Neutrophil (primary cell): ENCODE measurements around the gene RAVER1.

Experiments used
- H3K27ac ChIP-seq: fragments of 200-600 bp; sonication (generic); 2 replicates; pipeline ENCODE4 v1.5.1; 2016; ENCODE audit warnings: mild to moderate bottlenecking, moderate library complexity
- H3K27me3 ChIP-seq: fragments of 200-600 bp; sonication (generic); 2 replicates; pipeline ENCODE4 v1.6.0; 2016; ENCODE audit warnings: mild to moderate bottlenecking
- H3K36me3 ChIP-seq: fragments of 200-600 bp; sonication (generic); 2 replicates; pipeline ENCODE4 v1.5.1; 2017
- H3K4me1 ChIP-seq, 2 experiments: fragments of 200-600 bp in 1 of 2; sonication (generic) in 1 of 2; 1 replicate in 1 of 2; 2 replicates in 1 of 2; pipeline versions ENCODE4 v1.5.1 to v1.6.1; 2013 to 2016; ENCODE audit warnings: low read depth in 1 of 2, low read length in 1 of 2, mild to moderate bottlenecking in 1 of 2, moderate library complexity in 1 of 2; ENCODE audit not compliant: control insufficient read depth in 1 of 2, insufficient read depth in 1 of 2
- H3K4me3 ChIP-seq, 2 experiments: fragments of 200-600 bp in 1 of 2; sonication (generic) in 1 of 2; 1 replicate in 1 of 2; 2 replicates in 1 of 2; pipeline ENCODE4 v1.5.1; 2013 to 2016; ENCODE audit warnings: low read depth in 1 of 2, low read length in 1 of 2, mild to moderate bottlenecking in 1 of 2, moderate library complexity in 1 of 2
- H3K9me3 ChIP-seq: fragments of 200-600 bp; sonication (generic); 2 replicates; pipeline ENCODE4 v1.5.1; 2016
- CTCF ChIP-seq: fragments of 200-600 bp; sonication (generic); IDR thresholded peaks from 2 replicates; pipeline ENCODE4 v1.5.1; 2016; ENCODE audit warnings: antibody characterized with exemption

Gene RAVER1

GRCh38 chr19:10268071-10268470 is 65.3 kb downstream of the RAVER1 start:
- no peaks in the 10 kb centered on the region for H3K9me3 ChIP-seq
- H3K36me3 ChIP-seq, result no peaks in the 10 kb centered on the region
- H3K27ac ChIP-seq, result no peak overlapping the region
- TF ChIP-seq CTCF, result no peak
- H3K27me3 ChIP-seq, result no peaks in the 10 kb centered on the region
- no peak overlapping the region for H3K4me3 ChIP-seq
- H3K4me1 ChIP-seq, result peaks cover 18 to 24% of the 10 kb centered on the region in 2 experiments

- no peak overlapping the region for H3K4me3 ChIP-seq
- no peak for TF ChIP-seq CTCF
Measured at GRCh38 chr19:10266706-10267105, 66.6 kb downstream of the RAVER1 start.

More at GRCh38 chr19:10266706-10267105, 66.6 kb downstream of the RAVER1 start:
- no peaks in the 10 kb centered on the region for H3K36me3 ChIP-seq
- peaks cover 6 to 12% of the 10 kb centered on the region in 2 experiments for H3K4me1 ChIP-seq
- no peak overlapping the region for H3K27ac ChIP-seq
- no peaks in the 10 kb centered on the region for H3K27me3 ChIP-seq
- H3K9me3 ChIP-seq, result no peaks in the 10 kb centered on the region
